Activated CD8-positive, alpha-beta memory T cell treated with anti-CD3 and anti-CD28 coated beads, Interleukin-2, amount 50 U/mL, for 1 hour (primary cell): ENCODE measurements around the gene AK2.
"Not testable (repeated sequence)": the region's sequence is repeated elsewhere in the genome, so short reads cannot be mapped to it uniquely, and the experiment has no call there.

ENCODE experiments used
- DNase-seq: peaks from one replicate; pipeline ENCODE4 v3.0.0-alpha.2; 2020; ENCODE audit errors: extremely low read depth

The AK2 gene

DNA sequence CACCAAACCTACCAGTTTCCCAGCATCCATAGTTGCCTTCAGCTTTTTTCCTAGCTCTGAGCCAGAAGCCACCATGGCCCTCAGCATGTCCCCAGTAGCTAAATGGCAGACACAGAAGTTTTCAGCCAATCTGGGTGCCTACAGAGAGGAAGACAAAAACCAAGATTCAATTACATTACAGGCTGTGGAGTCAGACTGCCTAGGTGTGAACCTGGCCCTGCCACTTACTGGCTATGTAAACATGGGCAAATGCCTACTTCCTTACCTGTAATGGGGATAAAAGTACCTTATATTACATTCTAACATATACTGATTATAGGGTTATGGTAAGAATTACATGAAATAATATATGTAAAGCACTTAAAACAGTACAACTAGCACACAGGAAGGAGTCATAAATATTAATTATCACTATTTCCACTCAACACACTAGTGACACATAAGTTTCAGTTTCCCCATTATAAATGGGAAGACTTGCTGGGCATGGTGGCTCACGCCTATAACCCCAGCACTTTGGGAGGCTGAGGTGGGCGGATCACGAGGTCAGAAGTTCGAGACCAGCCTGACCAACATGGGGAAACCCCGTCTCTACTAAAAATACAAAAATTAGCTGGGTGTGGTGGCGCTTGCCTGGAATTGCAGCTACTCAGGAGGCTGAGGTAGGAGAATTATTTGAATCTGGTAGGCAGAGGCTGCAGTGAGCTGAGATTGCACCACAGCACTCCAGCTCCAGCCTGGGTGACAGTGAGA lies 12.1 kb downstream of the AK2 start:
- DNase-seq = not testable (repeated sequence)

DNA sequence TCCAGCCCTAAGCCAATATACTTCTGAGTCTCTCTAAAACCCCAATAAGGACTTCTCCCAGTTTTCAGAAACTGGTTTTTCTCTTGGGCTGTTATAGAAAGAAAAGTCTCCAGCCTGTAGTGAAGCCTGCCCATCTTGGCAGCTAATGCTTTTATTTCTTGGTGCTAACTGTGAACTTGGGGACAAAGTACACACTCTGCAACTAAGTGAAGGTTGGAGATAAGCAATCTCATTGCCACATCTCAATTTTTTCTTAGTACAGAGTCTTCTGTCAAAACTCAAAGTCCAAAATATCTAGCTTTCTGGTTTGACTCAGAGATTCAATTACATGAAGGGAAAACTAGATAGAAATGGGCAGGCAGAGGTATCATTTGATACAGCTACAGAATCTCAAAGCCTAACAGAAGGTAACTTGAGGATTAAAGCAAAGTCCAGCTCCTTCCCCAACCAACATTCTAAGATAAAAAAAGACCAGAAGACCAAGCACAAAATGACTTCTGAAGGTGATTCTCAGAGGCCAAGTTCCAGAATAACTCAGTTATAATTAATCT lies 14.0 kb downstream of the AK2 start:
- DNase-seq = no peak

DNA sequence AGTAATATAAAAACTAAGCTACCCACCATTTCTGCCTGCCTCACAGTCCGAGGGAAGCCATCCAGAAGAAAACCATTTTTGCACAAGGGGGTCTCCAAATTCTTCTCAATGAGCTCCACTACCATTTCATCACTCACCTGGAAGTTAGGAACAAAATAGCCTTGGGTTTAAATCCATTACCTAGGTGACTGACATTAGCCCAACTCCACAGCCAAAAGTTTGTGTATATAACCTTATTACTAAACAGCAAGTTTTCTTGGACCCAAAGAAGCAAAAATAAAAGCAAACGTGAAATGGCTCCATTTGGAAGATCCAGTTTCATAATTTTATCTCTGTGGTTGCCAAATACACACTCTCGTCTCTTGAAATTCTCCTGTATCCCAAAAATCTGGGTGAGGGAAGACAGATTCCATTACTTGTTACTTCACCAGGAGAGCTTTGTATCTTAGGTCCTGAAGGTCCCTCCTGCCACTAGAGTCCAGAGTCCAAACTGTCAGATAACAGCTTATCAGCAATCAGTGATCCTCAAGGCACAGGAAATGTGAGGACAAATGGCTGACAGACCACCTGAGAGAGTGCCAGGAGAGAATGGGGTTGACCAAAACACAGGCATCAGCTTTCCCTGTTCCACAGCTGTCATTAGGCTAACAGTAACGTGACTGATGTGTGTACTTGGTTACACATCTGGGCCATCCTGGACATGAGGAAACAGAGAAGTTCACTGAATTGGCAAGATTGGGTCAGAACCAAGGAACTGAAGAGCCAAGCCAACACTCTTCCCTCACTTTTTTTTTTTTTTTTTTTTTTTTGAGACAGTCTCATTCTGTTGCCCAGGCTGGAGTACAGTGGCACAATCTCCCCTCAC lies 14.9 kb downstream of the AK2 start:
- DNase-seq = no peak

DNA sequence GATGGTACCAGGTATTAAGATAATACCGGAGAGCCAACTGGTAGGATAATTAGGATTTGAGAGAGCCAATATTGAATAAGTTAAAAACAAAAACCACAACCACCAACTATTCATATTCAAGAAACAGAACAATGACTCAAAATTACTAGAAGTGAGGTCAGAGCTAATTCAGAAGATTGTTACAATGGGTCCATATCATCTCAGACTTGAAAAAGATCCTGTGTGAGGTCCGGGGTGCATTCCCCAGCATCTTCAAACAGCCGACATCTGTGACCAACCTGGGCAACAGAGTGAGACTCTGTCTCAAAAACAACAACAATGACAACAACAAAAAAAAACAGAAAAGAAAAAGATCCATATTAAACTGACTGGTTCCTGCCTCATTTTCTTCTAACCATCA lies 18.6 kb downstream of the AK2 start:
- DNase-seq = no peak

DNA sequence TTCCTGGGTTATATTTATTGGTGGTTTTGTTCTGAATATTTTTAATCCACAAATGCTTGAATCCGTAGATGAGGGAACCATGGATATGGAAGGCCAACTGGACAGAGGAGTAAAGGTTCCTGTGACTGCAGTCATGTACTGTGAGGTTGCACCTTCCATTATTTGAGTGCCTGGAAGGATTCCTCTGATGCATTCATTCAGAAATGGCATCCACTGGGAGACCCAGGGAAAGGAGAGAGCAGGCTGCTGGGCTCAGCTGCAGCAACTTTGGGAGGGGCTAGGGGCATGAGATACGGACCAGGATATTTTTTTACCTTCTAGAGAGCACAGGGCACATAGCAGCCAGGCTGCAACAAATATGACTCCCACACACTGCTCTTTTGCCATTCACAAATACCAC lies 19.5 kb downstream of the AK2 start:
- no peak for DNase-seq

DNA sequence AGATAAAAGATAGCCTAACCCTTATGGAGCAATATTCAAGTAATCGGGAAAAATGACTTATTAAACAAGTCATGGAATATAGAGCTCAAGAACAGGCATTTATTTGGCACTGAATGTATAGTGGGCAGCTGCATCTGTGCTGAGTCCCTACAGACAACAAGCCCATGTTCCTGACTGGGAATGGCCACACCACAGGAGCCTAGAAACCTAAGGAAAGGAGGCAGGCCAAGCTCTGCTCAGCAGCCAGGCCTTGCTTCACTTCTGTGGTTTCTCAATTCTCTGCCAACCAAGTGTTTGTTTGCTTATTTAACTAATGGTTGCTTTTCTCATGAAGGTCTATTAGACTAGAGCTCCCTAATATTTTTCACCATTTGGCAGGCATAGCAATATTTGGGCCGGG lies 21.5 kb downstream of the AK2 start:
- DNase-seq = no peak

DNA sequence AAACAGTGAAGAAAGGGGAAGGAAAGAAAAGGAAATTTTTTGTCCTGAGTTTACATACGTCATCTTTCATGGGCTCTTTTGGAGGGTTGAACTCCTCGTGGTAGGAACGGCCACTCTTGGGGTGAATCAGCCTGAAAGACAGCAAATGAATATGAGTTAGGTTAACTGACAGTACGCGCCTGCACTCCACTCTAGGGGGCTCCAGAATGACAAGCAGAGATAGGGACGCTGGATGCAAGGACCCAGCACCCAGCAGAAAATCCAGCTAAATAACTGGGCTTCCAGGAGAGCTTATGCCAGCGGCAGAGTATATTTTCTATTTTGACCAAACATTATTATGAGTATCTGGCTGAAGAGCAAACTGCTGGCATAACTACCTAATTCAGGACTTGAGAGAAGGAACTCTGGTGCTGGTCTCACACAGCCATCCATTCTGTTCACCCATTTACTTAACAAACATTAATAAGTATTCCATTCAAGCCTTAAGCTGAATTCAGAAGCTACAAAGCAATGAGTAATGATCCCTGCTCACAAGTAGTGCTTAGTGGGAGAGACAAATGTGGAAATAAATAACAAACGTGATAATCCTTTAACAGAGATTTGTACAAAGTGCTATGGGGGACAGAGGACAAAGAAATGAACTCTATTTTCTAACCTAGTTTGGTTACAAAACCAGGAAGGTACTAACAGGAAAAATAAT lies 22.1 kb downstream of the AK2 start:
- DNase-seq = no peak

DNA sequence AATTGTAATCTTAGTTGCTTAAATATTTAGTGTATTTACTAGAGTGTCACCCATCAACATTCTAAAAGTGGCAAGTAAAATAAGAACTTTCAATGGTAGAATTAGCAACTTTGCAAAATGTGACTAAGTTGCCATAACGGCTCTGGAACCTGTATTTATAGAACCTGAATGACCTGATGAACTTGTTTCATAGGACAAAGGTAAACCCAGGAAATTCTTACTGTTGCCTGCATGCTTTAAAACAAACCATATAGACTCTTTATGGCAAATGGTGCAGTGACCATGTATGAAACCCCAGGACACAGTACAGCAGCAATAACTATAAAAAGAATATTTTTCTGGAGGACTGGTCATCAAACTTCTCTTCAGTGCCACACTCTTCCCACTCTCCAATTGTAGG lies 22.9 kb downstream of the AK2 start:
- DNase-seq = no peak

DNA sequence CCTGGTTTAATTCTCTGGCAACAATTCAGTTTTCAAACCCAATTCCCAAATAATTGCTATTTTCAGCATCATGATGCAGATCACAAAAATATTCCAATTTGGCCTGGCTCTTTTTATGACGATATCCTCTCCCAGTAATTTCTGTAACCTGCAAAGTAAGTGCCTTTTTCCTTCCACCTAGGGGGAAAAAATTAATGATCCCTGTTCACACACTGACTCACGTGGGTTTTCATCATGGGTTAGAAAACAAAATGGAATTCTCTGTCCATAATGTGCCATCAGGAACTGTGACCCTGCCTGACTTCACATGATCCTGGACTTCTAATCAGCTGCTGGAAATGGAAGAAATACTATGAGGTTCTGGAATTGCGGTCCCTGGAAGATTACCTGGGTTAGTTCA lies 24.5 kb downstream of the AK2 start:
- DNase-seq = no peak

DNA sequence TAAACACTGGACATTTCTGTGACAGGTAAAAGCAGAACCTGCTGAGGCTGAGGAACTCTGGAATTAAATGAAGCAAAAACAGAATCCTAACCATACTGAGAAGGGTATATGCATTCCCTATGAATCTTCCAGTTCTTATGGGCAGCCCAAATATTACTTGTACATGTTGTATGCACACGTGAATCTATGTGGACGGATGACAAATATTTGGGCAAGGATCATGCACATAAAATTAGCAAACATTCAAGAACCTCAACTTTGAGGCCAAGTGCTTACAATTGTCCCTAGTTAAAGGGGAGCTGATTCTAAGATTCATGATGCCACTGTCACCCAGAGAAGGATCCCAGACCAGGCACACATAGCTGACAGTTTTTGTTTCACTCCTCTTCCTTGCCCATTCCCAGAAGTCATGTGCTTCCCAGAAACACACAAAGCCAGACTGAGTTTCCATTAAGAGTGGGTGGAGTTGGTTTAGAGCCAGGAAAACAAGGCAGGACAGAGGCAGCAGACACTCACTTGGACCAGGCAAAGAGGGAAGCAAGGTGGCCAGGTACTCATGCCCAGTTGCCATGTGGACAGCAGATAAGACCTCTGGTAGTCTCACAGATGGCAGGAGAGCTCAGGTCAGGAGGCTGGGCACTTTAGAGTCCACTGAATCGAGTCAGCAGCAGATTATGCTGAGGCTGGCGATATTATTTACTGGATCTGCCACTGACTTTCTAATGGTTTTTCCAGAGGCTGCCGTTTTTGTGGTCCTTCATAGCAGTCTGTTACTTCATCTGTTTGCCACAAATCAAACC lies 25.6 kb downstream of the AK2 start:
- DNase-seq = no peak

DNA sequence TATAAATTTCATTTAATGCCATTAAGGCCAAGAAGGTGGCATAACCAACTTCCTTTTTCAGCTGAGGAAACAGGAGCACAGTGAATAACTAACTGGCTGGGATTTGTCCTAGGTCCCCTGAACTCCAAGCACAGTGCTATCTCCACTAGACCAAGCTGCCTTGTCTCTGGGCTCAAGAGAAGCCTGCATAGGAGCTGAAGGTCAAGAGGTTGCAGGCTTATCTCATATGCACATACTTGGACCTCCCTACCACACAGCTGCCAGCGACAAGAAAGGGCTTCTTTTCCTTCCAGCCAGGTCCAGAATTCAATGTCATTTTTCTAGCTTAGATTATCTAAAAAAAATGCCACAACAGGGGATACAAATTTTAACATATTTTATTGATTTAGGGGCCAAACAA lies 27.1 kb downstream of the AK2 start:
- DNase-seq = no peak

DNA sequence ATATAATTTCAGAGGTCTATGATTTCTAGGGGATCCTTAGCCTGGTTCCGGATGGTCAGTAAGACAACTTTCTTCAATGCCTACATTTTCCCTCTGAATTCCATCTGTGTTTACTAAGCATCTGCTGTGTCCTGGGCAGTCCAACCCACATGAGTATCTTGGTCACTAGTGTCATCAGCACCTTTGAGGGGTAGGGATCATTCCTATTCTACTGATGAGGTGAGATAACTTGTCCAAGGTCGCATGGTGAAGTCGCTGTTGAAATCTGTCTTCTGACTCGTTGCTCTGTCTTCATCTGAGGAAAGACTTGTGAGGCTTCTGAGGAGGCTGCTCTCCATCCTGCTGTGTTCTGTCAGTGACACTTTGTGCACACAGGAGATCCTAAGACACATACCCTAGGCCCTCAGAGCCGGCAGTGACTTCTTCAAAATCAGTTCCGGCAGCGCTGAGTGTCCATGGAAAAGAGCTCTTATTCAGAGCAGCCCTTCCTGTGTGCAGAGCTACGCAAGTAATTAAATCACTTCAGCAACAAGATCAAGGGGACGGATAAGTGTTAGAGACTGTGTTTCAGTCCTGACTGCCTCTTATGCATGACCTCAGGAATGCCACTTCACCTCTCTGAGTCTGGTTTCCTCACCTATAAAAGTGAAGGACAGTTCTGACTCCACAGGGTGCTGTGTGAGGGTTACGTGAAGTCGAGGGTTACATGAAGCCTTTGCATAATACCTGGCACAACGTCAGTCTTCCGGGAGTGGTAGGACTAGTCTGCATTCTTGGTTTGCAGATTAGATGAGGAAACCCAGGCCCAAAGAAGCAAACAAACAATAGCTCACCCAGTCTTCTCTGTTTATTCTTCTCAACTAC lies 28.4 kb downstream of the AK2 start:
- DNase-seq = no peak

DNA sequence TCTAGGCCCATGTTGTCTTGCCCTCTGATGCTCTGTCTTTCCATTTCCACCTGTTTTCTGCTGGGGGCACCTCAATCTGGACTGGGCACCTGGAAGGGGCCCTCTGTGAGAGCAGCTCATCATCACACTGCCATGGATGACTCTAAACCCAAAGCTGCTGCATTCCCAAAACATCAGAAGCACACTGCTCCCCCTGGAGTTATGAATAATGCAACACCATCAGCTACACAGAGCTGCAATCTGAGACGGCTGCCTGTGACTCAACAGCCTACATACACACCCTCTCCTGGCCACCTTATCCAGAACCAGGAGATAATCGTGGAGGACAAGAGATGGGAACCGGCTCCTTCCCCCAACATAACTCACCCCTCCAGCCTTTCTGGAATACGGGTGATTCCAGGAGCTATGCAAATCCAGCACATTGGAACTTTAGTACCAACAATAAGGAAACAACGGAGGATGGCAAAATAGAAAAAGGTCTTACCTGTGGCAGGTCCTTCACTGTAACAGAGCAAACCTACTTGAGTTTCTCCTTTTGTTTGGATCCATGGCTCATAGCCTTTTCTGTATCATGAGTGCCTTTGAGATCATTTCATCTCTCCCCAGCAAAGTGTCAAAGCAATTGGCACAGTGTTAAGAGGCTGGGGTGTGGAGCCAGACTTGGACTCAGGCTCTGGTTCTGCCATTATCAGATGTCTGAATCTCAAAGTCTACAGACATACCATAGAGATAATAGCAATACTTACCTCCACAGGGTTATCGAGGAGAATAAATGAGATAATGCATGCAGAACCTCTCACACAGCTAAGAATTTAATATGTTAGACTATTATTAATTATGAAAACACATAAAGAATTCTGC lies 29.3 kb downstream of the AK2 start:
- DNase-seq = no peak

DNA sequence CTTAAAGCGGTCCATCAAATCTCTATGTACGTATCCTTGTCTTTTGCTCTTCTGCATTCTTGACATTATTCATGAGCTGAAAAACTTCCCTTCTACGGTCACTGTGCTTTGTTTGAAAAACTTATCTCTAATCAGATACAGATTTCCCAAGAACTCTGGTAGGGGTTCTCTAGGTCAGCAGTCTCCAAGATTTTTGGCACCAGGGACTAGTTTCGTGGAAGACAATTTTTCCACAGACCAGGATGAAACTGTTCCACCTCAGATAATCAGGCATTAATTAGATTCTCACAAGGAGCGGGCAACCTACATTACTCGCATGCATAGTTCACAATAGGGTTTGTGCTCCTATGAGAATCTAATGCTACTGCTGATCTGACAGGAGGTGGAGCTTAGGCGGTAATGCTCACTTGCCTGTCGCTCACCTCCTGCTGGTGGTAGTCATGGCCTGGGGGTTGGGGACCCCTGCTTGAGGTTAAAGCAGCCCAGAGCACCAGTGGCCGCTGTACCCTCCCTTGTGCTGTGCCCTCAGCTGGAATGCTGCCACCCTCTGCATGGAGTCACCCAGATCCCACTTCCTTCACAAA lies 30.8 kb downstream of the AK2 start:
- no peak for DNase-seq

DNA sequence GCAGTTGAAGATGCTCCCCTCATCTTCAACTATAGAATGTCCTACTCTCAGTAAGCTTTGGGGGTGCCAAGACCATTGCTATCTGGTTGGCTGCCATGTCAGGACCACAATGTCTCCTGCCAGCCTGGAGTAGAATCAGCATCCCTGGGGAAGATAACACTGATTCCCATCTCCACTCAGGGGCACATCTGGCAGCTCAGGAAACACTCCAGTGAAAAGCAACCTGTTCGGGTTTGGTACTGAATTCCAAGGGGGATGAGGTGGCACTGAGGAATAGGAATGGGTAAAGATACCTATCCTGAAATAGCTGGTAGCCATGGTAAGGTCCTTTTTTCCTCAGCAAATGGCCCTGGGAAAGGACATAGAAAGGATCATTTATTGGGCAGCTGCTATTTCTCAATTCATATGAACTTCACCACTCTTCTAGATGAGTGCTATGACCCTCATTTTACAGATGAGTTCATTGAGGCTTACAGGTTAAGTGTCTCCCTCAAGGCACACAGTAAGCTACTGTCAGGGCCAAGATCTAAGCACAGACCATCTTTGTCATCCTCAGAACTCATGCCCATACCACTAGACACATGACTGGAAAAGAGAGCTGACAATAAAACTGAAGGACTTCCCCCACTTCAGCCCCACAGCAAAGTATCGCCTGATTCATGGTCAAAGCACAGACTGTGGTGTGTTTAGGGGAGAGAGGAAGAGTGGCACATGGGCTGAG lies 31.4 kb downstream of the AK2 start:
- DNase-seq = no peak

DNA sequence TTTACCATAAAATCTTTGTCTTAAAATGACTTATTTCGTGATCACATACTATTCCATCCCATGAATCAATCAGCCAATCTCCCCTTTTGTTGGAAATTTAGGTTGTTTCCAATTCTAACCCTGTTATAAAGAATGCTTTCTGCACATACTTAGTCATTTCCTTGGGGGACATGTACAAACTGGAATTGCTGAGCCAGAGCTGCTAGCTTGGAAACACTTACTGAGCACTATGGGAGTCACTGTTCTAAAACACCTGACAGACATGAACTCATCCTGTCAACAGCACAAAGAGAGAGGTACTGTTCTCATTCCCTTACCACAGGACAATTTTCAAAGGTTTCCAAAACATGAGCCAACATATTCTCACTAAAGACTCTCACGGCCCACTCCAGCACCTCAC lies 32.1 kb downstream of the AK2 start:
- no peak for DNase-seq

DNA sequence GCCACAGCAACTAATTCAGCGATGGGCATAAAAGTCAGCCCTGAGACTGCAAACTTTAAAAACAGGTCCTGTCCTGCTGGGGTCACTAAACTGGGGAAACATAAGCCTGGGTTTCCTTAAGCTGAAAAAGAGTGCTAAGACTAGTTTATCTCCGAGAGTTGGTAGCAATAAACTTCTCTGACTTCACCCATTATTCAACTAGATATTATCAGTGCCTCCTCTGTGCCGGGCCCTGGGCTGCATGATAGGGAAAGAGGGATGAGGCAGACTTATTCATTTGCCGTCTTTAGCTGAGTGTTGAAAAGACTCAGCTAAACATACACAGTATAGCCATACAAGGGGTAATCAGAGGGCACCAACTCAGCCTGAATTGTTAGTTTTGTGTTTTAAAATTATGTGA lies 33.0 kb downstream of the AK2 start:
- DNase-seq = no peak

DNA sequence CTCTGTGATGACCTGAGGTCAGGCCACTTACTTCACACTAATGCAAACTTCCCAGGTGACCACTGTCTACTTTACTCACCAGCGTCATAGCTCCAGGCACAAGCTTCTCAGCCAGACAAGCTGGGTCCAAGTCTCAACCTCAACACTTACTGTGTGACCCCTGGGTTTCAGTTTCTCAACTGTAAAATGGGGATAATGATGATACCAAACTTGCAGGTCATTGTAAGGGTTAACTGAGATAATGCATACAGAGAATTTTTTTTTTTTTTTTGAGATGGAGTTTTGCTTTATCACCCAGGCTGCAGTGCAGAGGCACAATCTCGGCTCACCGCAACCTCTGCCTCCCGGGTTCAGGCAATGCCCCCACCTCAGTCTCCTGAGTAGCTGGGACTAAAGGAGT lies 34.7 kb downstream of the AK2 start:
- no peak for DNase-seq

DNA sequence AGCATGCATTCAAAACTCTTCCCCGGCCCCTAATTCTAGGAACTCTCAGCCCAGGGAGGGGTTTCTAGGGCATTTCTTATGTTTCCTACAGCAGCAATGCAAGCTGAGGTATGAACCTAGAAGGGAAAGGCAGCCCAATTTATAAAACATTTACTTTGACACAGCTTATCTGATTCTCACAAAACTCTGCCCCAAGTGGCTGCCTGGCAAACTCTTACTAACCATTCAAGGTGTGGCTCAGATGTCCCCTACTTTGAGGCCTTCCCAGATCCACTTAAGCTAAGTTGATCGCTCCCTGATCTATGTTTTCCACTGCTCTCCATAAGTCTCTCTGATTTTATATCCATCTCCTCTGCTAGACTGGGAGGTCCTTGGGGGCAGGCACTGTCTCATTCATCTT lies 35.4 kb downstream of the AK2 start:
- DNase-seq = no peak
